Mucosa of rectum (tissue), 2 donors: ENCODE data around the gene CENPO.
A peak's percentile ranks its signal among the peaks of the same experiment; 100 is the strongest.

ENCODE experiments used
- H3K27ac ChIP-seq, 2 donors: one replicate each; pipeline ENCODE4 v1.7.0; 2013; ENCODE audit warnings: inconsistent platforms in 2 of 2, low read depth in 2 of 2, low read length in 2 of 2
- H3K27me3 ChIP-seq, 2 donors: one replicate each; pipeline ENCODE4 v1.7.0; 2013; ENCODE audit warnings: low read length in 2 of 2; ENCODE audit not compliant: control insufficient read depth in 2 of 2, insufficient read depth in 2 of 2
- H3K36me3 ChIP-seq, 2 donors: one replicate each; pipeline ENCODE4 v1.7.0; 2013; ENCODE audit warnings: low read length in 2 of 2; ENCODE audit not compliant: control insufficient read depth in 2 of 2, insufficient read depth in 2 of 2
- H3K4me1 ChIP-seq, 2 donors: one replicate each; pipeline ENCODE4 v1.7.0; 2013; ENCODE audit warnings: low read length in 2 of 2, mild to moderate bottlenecking in 1 of 2; ENCODE audit not compliant: control insufficient read depth in 2 of 2, insufficient read depth in 2 of 2
- H3K4me3 ChIP-seq, 2 donors: one replicate each; pipeline ENCODE4 v1.7.0; 2013; ENCODE audit warnings: low read length in 2 of 2
- H3K9ac ChIP-seq, 2 donors: one replicate each; pipeline ENCODE4 v1.7.0; 2013; ENCODE audit warnings: low read length in 2 of 2, low read depth in 1 of 2, mild to moderate bottlenecking in 1 of 2
- H3K9me3 ChIP-seq, 2 donors: one replicate each; pipeline ENCODE4 v1.7.0; 2013; ENCODE audit warnings: low read length in 2 of 2; ENCODE audit not compliant: control insufficient read depth in 2 of 2
- donor health status: healthy.
- donor health status: Normal muscosa, but diverticular disease.

The CENPO gene

DNA sequence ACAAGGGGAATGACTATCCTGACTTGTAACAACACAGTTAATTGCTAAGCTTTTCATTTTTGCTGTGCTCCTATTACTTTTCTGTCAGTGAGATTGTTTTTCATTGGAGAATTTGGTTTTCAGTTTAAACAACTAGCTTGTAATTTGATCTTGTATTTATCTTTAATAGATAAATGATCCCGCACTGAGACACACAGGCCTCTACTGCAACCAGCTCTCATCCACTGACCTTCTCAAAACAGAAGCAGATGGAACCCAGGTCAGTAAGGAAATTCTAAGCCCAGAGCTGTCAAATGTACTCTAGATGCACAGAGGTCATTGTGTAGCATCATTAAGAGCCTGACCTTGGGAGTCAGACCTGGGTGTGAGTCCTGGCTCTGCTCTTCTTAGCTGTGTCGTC, 30.7 kb upstream of the CENPO start:
- H3K9me3 ChIP-seq = no peaks in the 10 kb centered on the region
- no peak overlapping the region for H3K9ac ChIP-seq
- H3K27me3 ChIP-seq = no peaks in the 10 kb centered on the region
- H3K27ac ChIP-seq = no peak overlapping the region
- no peaks in the 10 kb centered on the region for H3K4me1 ChIP-seq
- peaks cover 27 to 34% of the 10 kb centered on the region in 2 donors for H3K36me3 ChIP-seq
- no peak overlapping the region for H3K4me3 ChIP-seq

DNA sequence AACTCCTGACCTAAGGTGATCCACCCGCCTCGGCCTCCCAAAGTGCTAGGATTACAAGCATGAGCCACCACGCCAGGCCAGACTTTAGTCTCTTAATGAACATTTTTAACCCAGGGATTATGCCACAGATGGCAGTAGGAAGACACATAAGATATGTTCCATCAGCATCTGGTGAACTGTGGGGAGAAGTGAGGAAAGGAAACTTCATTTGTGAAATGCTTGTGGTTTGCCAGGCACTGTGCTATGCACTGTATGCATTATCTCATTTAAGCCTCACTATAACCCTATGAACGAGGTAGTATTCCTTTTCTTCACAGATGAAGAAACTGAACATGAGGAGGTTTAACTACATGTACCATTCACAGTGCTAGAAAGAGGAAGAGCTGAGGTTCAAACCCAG, 29.4 kb upstream of the CENPO start:
- Histone ChIP-seq H3K9ac (no peak overlapping the region), H3K9me3 (no peaks in the 10 kb centered on the region), H3K4me3 (no peak overlapping the region), H3K36me3 (peaks cover 23 to 34% of the 10 kb centered on the region in 2 donors), H3K27ac (no peak overlapping the region), H3K4me1 (no peaks in the 10 kb centered on the region), H3K27me3 (no peaks in the 10 kb centered on the region)

DNA sequence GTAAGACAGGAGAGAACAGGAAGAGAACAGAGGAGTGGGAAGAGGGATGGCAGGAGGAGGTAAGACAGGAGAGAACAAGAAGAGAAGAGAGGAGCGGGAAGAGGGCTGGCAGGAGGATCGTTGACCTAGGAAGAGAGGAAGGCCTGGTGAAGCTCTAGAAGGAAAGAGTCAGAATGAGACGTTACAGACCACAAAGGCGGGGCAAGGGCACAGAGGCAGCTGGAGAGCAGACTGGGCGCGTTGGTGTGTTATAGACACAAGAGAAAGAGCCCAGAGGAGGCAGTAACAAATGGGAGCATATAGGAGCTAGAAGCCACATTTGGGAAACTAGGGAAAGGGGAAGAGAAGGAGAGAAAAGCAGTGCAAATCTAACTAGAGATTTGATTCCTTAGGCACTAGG, 26.6 kb upstream of the CENPO start:
- H3K4me3 ChIP-seq = no peak overlapping the region
- peaks cover 30 to 39% of the 10 kb centered on the region in 2 donors for H3K36me3 ChIP-seq
- no peak overlapping the region for H3K9ac ChIP-seq
- H3K4me1 ChIP-seq = no peaks in the 10 kb centered on the region
- H3K9me3 ChIP-seq = no peaks in the 10 kb centered on the region
- H3K27ac ChIP-seq = no peak overlapping the region
- no peaks in the 10 kb centered on the region for H3K27me3 ChIP-seq

DNA sequence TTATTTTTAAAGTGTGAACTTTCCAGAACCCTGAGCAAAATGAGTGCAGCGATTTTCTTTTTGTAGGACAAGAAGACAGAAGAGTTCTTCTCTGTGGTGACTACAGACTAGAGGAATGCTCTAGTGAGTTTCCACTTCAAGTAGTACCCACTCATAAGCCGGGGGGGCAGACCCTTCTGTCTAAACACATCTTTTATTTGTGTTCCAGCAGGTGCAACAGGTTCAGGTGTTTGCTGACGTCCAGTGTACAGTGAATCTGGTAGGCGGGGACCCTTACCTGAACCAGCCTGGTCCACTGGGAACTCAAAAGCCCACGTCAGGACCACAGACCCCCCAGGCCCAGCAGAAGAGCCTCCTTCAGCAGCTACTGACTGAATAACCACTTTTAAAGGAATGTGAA, 25.2 kb upstream of the CENPO start:
- Histone ChIP-seq H3K9ac (no peak overlapping the region), H3K36me3 (peaks cover 21 to 25% of the 10 kb centered on the region in 2 donors), H3K4me3 (no peak overlapping the region), H3K4me1 (no peaks in the 10 kb centered on the region), H3K9me3 (no peaks in the 10 kb centered on the region), H3K27me3 (no peaks in the 10 kb centered on the region), H3K27ac (no peak overlapping the region)

DNA sequence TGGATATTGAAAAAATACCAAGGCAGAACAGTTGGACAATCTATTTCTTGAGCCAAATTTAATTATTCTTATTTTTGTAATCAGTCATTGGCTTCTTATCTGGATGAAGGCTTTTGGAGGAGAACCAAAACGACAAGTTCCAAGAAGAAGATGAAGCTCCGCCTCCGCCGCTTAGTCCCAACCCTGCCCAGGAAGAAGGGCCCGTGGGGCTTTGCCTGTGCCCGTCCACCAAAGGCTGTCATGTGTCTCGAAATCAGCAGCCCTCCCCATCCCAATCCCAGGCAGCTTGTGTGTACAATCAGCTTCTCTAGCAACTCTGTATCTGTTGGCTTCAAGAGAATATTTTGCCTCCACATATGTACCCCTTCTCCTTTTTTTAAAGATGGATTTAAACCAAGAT, 24.6 kb upstream of the CENPO start:
- Histone ChIP-seq H3K27ac (no peak overlapping the region), H3K4me1 (no peaks in the 10 kb centered on the region), H3K27me3 (no peaks in the 10 kb centered on the region), H3K9me3 (no peaks in the 10 kb centered on the region), H3K9ac (no peak overlapping the region), H3K36me3 (peaks cover 21 to 25% of the 10 kb centered on the region in 2 donors), H3K4me3 (no peak overlapping the region)

DNA sequence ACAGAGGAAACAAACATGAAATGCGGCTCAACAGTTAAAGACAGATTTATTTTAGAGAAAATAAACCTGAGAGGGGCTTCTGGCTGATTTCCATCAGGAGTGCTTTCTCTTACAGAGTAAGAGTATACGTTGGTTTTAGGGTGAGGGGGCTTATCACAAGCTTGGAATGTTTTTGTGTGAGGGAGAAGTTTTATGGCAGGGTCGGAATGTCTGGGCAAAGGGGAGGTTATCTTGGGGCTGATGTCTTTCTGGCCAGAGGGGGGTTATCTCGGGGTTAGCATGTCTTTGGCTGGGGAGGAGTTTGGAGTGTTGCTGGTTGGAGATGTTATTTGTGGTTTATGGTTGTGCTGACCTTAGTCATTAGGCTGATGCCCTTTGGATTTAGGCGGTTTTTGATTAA, 22.2 kb upstream of the CENPO start:
- Histone ChIP-seq H3K4me3 (no peak overlapping the region), H3K4me1 (no peaks in the 10 kb centered on the region), H3K9me3 (no peaks in the 10 kb centered on the region), H3K9ac (no peak overlapping the region), H3K36me3 (peaks cover 10 to 17% of the 10 kb centered on the region in 2 donors), H3K27ac (no peak overlapping the region), H3K27me3 (no peaks in the 10 kb centered on the region)

DNA sequence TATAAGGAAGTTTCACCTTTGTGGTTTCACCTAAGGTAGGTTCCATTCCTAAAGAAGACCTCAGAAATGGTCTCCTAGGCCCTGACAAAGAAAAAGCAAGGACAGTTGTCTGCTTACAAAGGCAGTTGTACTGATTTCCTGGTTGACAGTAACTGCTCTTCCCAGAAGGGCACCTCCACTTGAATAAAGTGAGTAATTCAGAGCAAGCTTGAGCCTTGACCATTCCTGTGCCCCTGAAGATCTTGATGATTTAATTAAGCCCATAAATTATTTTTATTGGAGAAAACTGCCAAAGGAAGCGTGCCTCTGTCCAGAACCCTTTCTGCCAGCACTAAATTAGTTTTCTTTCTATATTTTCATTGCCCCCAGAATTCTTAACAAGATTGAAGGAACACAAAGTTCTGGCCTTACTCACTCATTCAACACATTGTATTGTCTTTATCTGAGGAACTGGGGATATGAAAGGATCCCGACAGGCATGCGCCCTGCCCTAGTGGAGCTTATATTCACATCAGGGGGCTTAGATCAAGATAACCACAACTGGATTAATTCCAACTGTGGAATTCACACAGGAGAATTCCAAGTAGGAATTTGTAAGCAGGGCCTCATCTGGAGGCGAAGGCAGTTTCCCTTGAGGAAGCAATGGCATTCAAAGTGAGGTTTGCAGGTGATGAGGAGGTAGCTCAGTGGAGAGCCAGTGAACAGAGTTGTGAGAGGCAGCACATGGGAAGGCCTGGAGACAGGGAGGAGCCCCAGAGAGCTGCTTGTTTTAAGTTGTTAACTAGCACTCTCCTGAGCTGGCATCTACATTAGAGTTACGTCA, 21.2 kb upstream of the CENPO start:
- Histone ChIP-seq H3K27me3 (no peaks in the 10 kb centered on the region), H3K4me1 (no peaks in the 10 kb centered on the region), H3K9ac (no peak overlapping the region), H3K9me3 (no peaks in the 10 kb centered on the region), H3K27ac (no peak overlapping the region), H3K4me3 (no peak overlapping the region), H3K36me3 (peaks cover 10 to 15% of the 10 kb centered on the region in 2 donors)

DNA sequence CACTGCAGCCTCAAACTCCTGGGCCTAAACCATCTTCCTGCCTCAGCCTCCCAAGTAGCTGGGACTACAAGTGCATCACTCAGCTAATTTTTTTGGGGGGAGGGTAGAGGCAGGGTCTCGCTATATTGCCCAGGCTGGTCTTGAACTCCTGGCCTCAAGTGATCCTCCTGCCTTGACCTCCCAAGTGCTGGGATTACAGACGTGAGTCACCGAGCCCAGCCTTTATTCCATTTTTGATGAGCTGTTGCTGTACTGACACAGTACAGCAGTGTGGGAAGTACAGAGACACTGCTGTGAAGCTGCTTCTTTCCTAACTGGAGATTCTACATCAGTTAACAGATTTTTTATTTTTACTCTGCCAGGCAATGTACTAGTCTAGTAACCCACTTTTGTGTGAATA, 18.9 kb upstream of the CENPO start:
- Histone ChIP-seq H3K9ac (no peak overlapping the region), H3K27ac (no peak overlapping the region), H3K4me3 (no peak overlapping the region), H3K4me1 (peaks cover 0 to 3% of the 10 kb centered on the region in 2 donors), H3K27me3 (no peaks in the 10 kb centered on the region), H3K36me3 (peaks cover 6 to 10% of the 10 kb centered on the region in 2 donors), H3K9me3 (no peaks in the 10 kb centered on the region)

DNA sequence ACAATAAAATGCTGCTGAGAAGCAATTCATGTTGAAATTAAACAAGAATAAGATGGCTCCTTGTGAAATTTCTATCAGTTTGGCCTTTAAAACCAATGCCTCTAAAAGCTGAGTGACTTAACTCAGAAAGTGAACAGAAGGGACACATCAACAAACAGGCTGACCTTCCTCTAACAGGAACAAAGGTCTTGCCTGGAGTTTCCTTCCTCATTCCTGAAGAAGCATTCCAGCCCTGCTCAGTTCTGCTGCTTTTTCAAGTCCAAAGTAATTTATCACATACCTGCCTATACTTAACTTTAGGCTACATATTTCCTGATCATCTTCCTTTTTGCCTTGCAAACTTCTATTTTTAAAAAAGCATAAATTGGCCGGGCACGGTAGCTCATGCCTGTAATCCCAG, 14.1 kb upstream of the CENPO start:
- no peaks in the 10 kb centered on the region for H3K36me3 ChIP-seq
- H3K27ac ChIP-seq = no peak overlapping the region
- peaks cover 0 to 3% of the 10 kb centered on the region in 2 donors for H3K4me1 ChIP-seq
- no peak overlapping the region for H3K4me3 ChIP-seq
- no peaks in the 10 kb centered on the region for H3K27me3 ChIP-seq
- no peaks in the 10 kb centered on the region for H3K9me3 ChIP-seq
- peak overlapping the region in 1 of 2 donors; percentile 19 for H3K9ac ChIP-seq

DNA sequence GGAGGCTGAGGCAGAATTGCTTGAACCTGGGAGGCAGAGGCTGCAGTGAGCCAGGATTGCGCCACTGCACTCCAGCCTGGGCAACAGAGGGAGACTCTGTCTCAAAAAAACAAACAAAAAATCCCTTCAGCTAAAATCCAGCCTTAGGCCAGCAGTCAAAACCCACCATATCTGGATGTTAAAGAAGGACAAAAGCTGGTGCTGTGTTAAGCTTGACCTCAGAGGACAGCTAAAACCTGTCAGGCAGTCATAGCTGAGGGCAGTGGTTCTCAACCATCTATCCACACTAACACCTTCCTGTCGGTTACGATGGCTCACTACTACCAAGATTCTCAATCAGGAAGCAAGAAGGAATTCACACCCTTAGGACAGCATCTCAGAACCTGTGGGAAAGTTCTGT, 9.6 kb upstream of the CENPO start:
- H3K27ac ChIP-seq = no peak overlapping the region
- peaks cover 0 to 3% of the 10 kb centered on the region in 2 donors for H3K4me1 ChIP-seq
- H3K27me3 ChIP-seq = no peaks in the 10 kb centered on the region

More for the DNA sequence above, 9.6 kb upstream of the CENPO start:
- H3K9me3 ChIP-seq = no peaks in the 10 kb centered on the region
- H3K9ac ChIP-seq = no peak overlapping the region
- H3K36me3 ChIP-seq = no peaks in the 10 kb centered on the region
- H3K4me3 ChIP-seq = no peak overlapping the region
